SH-SY5Y (cell line): ENCODE measurements around the gene LRFN5.

Experiments
- GATA2 ChIP-seq: IDR thresholded peaks from 2 replicates; pipeline ENCODE4 v1.6.1; 2011; ENCODE audit warnings: mild to moderate bottlenecking, low read depth, low read length
- GATA3 ChIP-seq: IDR thresholded peaks from 2 replicates; pipeline ENCODE4 v1.6.1; 2011; ENCODE audit warnings: low read depth, mild to moderate bottlenecking, low read length, moderate library complexity

LRFN5 gene

DNA sequence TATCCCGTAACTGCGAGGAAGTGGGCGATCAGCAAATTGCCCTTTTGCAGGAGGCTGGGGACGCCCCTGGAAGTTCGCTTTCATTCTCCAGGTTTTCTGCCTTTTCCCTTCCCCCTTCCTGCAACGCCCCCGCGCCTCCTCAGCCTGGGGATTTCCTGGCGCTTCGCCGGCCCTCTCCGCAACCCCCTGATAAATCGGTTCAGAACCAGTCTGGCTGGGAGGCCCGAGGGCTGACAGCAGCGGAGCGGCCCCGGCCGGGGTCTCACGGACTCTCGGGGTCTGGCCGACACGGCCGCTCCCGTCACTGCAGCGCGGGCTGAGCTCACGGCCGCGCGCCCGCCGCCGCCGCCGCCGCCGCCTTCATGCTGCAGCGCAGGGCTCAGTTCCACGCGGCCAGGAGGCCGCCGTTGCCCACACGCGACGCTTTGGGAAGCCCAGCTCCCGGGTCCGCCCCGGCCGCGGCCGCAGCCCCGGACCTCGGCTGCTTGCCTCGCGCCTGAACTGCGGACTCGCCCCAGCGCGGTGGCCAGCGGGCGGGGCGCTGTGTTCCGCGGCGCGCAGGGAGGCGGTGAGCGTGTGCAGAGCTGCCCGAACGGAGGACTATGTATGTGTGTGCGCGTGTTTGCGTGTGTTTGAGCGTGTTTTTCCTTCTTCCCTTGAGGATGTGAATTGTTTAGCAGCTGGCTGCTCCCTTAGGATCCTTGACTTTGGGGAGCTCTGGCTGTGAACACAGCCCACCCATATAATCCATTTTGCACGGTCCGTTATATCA is at the start of gene LRFN5:
Gene LRFN5 (plus strand): TSS at position 345 of the 772 bp plus-strand sequence.
- TF ChIP-seq GATA3 (no peak), GATA2 (no peak)

DNA sequence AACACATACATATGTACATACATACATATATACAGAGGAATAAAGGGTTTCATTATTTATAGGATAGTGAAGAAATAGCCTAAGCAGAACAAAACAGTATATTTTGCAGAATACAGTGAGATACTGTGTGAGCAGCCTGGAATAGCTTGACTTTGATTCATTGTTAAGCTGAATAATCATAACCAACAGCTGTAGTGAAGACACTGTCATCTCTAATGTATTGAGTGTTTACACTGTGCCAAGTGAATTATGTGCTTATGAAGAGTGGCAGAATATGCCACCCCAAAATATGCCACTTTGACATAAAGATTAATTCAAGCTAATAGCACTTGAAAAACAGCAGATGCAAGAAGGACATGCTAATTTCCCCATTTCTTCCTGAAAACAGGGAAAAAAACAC is 48.2 kb upstream of the LRFN5 start:
- no peak for TF ChIP-seq GATA2
- no peak for TF ChIP-seq GATA3

- TF ChIP-seq GATA3 (no peak), GATA2 (no peak)
Measured at GRCh38 chr14:41568979-41569378, 37.7 kb upstream of the LRFN5 start.

- no peak for TF ChIP-seq GATA2
- no peak for TF ChIP-seq GATA3
Measured at GRCh38 chr14:41570415-41571155, 36.1 kb upstream of the LRFN5 start.

DNA sequence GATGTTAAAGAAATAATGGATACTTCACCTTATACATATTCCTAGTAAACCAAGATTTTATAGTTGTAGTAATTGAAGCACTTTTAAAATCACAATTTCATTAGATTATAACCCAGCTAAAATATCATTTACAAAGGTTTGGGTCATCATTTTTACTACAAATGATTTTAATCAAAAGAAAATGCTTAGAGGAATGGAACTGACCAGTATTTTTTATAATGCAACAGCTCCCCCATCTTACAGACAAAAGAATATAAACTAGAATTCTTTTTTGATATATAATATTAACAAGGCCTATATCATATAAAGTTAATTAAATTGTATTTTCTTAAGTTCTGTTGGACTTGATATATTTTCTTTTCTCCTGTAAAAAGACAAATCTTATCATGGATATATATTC is 20.4 kb upstream of the LRFN5 start:
- no peak for TF ChIP-seq GATA2
- no peak for TF ChIP-seq GATA3

DNA sequence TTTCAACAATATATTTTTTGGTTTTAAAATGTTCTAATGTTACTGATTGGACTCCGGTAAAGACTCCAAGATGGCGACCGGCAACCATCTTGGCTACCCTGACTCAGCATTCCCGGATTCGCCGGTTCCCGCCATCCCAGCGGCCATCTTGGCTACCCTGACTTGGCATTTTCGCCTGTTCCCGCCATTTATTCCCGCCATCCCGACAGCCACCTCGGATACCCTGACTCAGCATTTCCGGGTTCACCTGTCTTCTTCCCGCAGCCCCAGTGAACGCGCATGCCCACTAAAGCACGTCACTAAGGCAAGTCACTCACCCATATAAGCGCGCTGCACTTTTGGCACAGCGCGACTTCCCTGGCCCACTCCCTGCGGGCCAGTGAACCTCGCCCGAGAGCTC is 9.0 kb upstream of the LRFN5 start:
- TF ChIP-seq GATA3 (no peak), GATA2 (no peak)

- TF ChIP-seq GATA3 = no peak
- no peak for TF ChIP-seq GATA2
Measured at GRCh38 chr14:41604721-41605531, 1.8 kb upstream of the LRFN5 start.

GRCh38 chr14:41605550-41606281 is 960 bp upstream of the LRFN5 start:
- TF ChIP-seq GATA3 = no peak

DNA sequence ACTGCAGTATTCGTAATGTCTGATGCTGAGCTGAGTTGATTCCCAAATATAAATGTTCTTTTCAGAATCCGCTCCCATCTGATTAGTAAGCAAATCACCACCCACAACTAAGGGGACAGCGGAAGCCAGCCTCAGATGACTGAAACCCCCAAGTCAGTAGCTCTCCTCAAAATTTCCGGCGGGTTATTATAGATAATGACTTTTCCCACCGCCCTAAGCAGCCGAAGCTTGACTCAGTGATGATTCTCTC is 469 bp upstream of the LRFN5 start:
- TF ChIP-seq GATA2 (no peak), GATA3 (no peak)

- TF ChIP-seq GATA2 (no peak), GATA3 (no peak)
Measured at GRCh38 chr14:41607304-41607775, 664 bp downstream of the LRFN5 start.

- TF ChIP-seq GATA3 (no peak), GATA2 (no peak)
Measured at GRCh38 chr14:41607966-41608663, 1.4 kb downstream of the LRFN5 start.

DNA sequence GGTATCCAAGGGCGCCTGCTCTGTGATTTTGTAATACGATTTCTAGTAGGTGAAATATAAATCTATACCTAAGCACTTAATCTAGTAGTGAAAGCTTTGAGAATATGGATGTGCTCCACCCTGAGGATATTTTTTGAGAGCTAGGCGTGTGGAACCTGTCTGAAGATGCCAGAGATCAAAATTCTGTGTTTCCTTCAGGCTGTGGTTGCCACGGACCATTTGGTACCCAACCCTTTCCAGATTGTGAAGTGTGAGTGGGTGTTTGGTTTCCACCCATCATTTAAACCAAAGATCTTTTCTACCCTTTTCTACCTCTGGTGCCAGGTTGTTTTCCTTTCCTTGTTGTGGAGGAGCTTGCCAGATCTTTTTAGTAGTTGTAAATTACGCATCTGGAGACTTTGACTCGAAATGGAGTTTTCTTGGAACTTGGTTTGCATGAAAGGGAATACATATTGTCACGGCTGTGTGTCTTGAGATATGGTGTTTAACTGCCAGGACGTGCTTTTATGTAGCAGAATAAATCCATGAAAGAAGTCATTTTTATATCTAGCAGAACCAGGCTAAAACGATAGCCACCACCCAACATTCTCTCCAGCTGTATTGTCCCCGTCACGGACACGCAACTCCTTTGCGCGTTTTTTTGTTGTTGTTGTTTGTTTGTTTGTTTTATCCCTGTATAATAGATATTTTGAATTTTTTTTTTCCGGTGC is 2.2 kb downstream of the LRFN5 start:
- no peak for TF ChIP-seq GATA3
- TF ChIP-seq GATA2 = no peak

DNA sequence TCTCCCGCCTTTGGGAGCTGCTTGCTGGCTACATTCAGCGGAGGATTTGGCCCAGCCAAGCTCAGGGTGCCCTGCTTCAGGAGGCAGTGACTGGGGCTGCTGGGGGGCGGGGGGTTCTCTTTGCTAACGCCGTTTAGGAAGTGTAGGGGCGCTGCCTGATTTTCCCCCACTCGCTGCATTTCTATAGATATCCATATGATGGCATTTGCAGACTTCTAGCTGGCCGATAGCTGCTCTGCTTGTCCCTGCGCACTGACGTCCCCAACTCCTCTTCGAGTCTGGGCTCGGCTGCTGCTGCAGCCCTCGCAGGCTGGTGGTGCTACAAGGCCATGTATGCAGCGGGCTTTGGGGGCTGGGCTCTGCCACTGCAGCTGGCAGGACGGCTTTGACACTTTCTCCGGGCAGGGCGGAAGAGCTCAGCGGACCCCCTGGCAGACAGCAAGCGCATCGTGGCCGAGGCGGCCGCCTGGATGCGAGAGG is 3.1 kb downstream of the LRFN5 start:
- TF ChIP-seq GATA3 (no peak), GATA2 (no peak)
